Measurements from ENCODE around the gene SOS2. TPM values are rescaled to one million over a fixed set of nuclear protein-coding genes. Genes with fewer than 3 reads are reported as not detected.

Gene SOS2
- total and polyA plus RNA-seq, 4 donors, result 3.1 to 20.1 (median 9.1) TPM

- Histone ChIP-seq H3K9me3 (ENCODE audit: control insufficient read depth in 4 of 4, low read length in 3 of 4) (no peaks in the 10 kb centered on the region), H3K27me3 (ENCODE audit: control insufficient read depth in 4 of 4, insufficient read depth in 4 of 4, low read length in 3 of 4) (no peaks in the 10 kb centered on the region), H3K27ac (ENCODE audit: low read depth in 1 of 2, low read length in 2 of 2) (no peak overlapping the region), H3K36me3 (ENCODE audit: control insufficient read depth in 4 of 4, insufficient read depth in 3 of 4, low read depth in 1 of 4, low read length in 3 of 4) (peaks cover 0 to 8% (median 4%) of the 10 kb centered on the region in 4 donors), H3K9ac (ENCODE audit: low read depth in 1 of 2, low read length in 2 of 2) (no peak overlapping the region), H3K4me1 (ENCODE audit: control insufficient read depth in 4 of 4, insufficient read depth in 4 of 4, low read length in 3 of 4) (no peaks in the 10 kb centered on the region), H3K4me3 (ENCODE audit: low read depth in 1 of 3, low read length in 3 of 3) (no peak overlapping the region)
- no peak for DNase-seq (ENCODE audit: low spot score)
- 97% methylated on average over 3 of the region's 3 CpGs for WGBS
- no peak for TF ChIP-seq FOXA1 (IDR thresholded peaks at IDR 0.05)
- TF ChIP-seq MAX (IDR thresholded peaks at IDR 0.05), result no peak
- no peak for TF ChIP-seq TAF1 (conservative IDR thresholded peaks at IDR 0.05)
- no peak for TF ChIP-seq FOXA2 (IDR thresholded peaks at IDR 0.05)
- no peak for TF ChIP-seq HNF4G (IDR thresholded peaks at IDR 0.05)
- TF ChIP-seq EGR1 (IDR thresholded peaks at IDR 0.05; ENCODE audit: low read depth in 2 of 2), result no peak
- TF ChIP-seq HNF4A (conservative IDR thresholded peaks at IDR 0.05), result no peak
- TF ChIP-seq RAD21 (IDR thresholded peaks at IDR 0.05), result no peak
- TF ChIP-seq NR2F2 (IDR thresholded peaks at IDR 0.05), result no peak
- no peak for TF ChIP-seq JUND (IDR thresholded peaks at IDR 0.05)
- no peak for TF ChIP-seq ZBTB33 (IDR thresholded peaks at IDR 0.05)
- TF ChIP-seq REST (IDR thresholded peaks at IDR 0.05), result no peak
- no peak for TF ChIP-seq YY1 (IDR thresholded peaks at IDR 0.05)
- no peak for TF ChIP-seq CTCF (IDR thresholded peaks at IDR 0.05; ENCODE audit: low read depth, low read length, missing input control)
- TF ChIP-seq SP1 (IDR thresholded peaks at IDR 0.05), result no peak
- no peak for TF ChIP-seq GABPA (IDR thresholded peaks at IDR 0.05 in 1 of 2, conservative IDR thresholded peaks at IDR 0.05 in 1 of 2)
- TF ChIP-seq RXRA (IDR thresholded peaks at IDR 0.05), result no peak
- no peak for TF ChIP-seq ATF3 (IDR thresholded peaks at IDR 0.05)
These were observed 108.3 kb downstream of the SOS2 start for GRCh38 chr14:50123062-50123461.
